Measurements from ENCODE around the gene NTMT1.
"Not testable (repeated sequence)": the region's sequence is repeated elsewhere in the genome, so short reads cannot be mapped to it uniquely, and the experiment has no call there.

Gene NTMT1

GRCh38 chr9:129615407-129616285, 10.3 kb upstream of the NTMT1 start:
- DNase-seq = no peak

- DNase-seq = no peak
Observed at GRCh38 chr9:129617167-129617566, 8.8 kb upstream of the NTMT1 start.

GRCh38 chr9:129619787-129620668, 5.9 kb upstream of the NTMT1 start:
- no peak for DNase-seq

- no peak for DNase-seq
Observed at GRCh38 chr9:129620669-129621295, 5.2 kb upstream of the NTMT1 start, which contains the start of gene C9orf50. Gene C9orf50, minus strand, starts transcription at chr9:129621101. Its CDS starts 527 bp downstream, at chr9:129620574.

- DNase-seq = no peak
Observed at GRCh38 chr9:129623331-129623730, 2.6 kb upstream of the NTMT1 start.

- no peak for DNase-seq
Observed at GRCh38 chr9:129624168-129624759, 1.7 kb upstream of the NTMT1 start.

- DNase-seq = peak; percentile 88
Observed at GRCh38 chr9:129624947-129625346, 1.0 kb upstream of the NTMT1 start.

- no peak for DNase-seq
Observed at GRCh38 chr9:129626625-129627284, 792 bp downstream of the NTMT1 start.

GRCh38 chr9:129627556-129628440, 1.8 kb downstream of the NTMT1 start:
- DNase-seq = no peak

- DNase-seq = no peak
Observed at GRCh38 chr9:129628709-129629108, 2.7 kb downstream of the NTMT1 start.

- no peak for DNase-seq
Observed at GRCh38 chr9:129629251-129629820, 3.4 kb downstream of the NTMT1 start.

- no peak for DNase-seq
Observed at GRCh38 chr9:129630967-129631673, 5.2 kb downstream of the NTMT1 start.

GRCh38 chr9:129631674-129632129, 5.7 kb downstream of the NTMT1 start:
- DNase-seq = no peak

GRCh38 chr9:129632460-129632859, 6.5 kb downstream of the NTMT1 start:
- no peak for DNase-seq

- DNase-seq = no peak
Observed at GRCh38 chr9:129633207-129633606, 7.2 kb downstream of the NTMT1 start.

- DNase-seq = no peak
Observed at GRCh38 chr9:129633848-129634247, 7.9 kb downstream of the NTMT1 start.

GRCh38 chr9:129635099-129636065, 9.4 kb downstream of the NTMT1 start:
- DNase-seq = no peak

GRCh38 chr9:129636343-129636742, 10.4 kb downstream of the NTMT1 start:
- DNase-seq = not testable (repeated sequence)

- no peak for DNase-seq
Observed at GRCh38 chr9:129637102-129637501, 11.1 kb downstream of the NTMT1 start.

Measured in GF-D8 (cell line).